Hepatocyte (in vitro differentiated cells): ENCODE measurements around the gene ATP8A1.

Experiments used
- CTCF ChIP-seq: fragments of 200-600 bp; sonication (generic); IDR thresholded peaks from 2 replicates; pipeline ENCODE4 v1.5.1; 2016; ENCODE audit warnings: antibody characterized with exemption, mild to moderate bottlenecking; ENCODE audit not compliant: poor library complexity
- EZH2 ChIP-seq: fragments of 200-600 bp; sonication (generic); IDR thresholded peaks from 2 replicates; pipeline ENCODE4 v1.6.1; 2016; ENCODE audit warnings: antibody characterized with exemption, mild to moderate bottlenecking, borderline replicate concordance

- no peak for TF ChIP-seq CTCF
- TF ChIP-seq EZH2, result no peak
Observed at GRCh38 chr4:42596918-42597317, 60.0 kb downstream of the ATP8A1 start.
